C4-2B (cell line): ENCODE results near the gene UBXN7.

ENCODE experiments used
- ZFX ChIP-seq: fragments of 450-650 bp; IDR thresholded peaks from 2 replicates; pipeline ENCODE4 v1.6.1; 2017
- TF ChIP-seq, protein P1 (sequence below): fragments of 450-650 bp; conservative IDR thresholded peaks from 2 replicates; pipeline ENCODE4 v1.5.1; 2017; ENCODE audit warnings: mild to moderate bottlenecking

GRCh38 chr3:196334982-196335381, 97.2 kb downstream of the UBXN7 start:
- TF ChIP-seq, protein P1, sequence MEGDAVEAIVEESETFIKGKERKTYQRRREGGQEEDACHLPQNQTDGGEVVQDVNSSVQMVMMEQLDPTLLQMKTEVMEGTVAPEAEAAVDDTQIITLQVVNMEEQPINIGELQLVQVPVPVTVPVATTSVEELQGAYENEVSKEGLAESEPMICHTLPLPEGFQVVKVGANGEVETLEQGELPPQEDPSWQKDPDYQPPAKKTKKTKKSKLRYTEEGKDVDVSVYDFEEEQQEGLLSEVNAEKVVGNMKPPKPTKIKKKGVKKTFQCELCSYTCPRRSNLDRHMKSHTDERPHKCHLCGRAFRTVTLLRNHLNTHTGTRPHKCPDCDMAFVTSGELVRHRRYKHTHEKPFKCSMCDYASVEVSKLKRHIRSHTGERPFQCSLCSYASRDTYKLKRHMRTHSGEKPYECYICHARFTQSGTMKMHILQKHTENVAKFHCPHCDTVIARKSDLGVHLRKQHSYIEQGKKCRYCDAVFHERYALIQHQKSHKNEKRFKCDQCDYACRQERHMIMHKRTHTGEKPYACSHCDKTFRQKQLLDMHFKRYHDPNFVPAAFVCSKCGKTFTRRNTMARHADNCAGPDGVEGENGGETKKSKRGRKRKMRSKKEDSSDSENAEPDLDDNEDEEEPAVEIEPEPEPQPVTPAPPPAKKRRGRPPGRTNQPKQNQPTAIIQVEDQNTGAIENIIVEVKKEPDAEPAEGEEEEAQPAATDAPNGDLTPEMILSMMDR, result no peak
- TF ChIP-seq ZFX, result no peak
